ENCODE measurements around the gene SND1.

The SND1 gene

DNA sequence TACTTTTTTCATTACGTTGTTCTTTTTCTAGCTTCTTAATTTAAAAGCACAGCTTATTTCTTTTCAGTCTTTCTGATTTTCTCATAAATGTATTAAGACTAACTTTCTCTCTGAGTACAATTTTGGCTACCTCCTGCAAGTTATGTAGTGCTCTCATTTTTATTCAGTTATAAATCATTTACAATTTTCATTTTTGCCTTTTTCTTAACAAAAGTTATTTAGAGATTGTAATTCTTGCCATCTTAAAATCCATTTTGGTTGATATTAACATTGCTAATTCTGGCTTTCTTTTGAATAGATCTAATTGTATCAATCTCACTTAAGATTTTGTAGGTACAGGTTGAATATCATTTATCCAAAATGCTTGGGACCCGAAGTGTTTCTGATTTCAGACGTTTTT, 476.4 kb downstream of the SND1 start:
- H2BK15ac ChIP-seq (ENCODE audit: low read depth, poor library complexity, severe bottlenecking): no peak overlapping the region

GRCh38 chr7:128129224-128129864, 477.4 kb downstream of the SND1 start:
- H3K18ac ChIP-seq (ENCODE audit: low read depth in 1 of 2, low read length in 2 of 2): no peak overlapping the region
- no peak overlapping the region for H2AFZ ChIP-seq (ENCODE audit: low read depth, low read length)
- no peak overlapping the region for H3K14ac ChIP-seq (ENCODE audit: low read length in 2 of 2)
- H3K4me1 ChIP-seq (ENCODE audit: control insufficient read depth, insufficient read depth, low read depth, low read length): no peaks in the 10 kb centered on the region
- H3K27me3 ChIP-seq (ENCODE audit: control insufficient read depth in 1 of 2, insufficient read depth in 1 of 2, low read length in 2 of 2): peaks cover 41 to 68% of the 10 kb centered on the region in 2 experiments
- WGBS: 87% methylated on average over 9 of the region's 12 CpGs
- no peak overlapping the region for H3K27ac ChIP-seq (ENCODE audit: low read length, poor library complexity, severe bottlenecking)
- no peak overlapping the region for H4K8ac ChIP-seq (ENCODE audit: low read length)
- H3K4me2 ChIP-seq (ENCODE audit: low read length, poor library complexity, severe bottlenecking): no peak overlapping the region
- no peak overlapping the region for H2BK15ac ChIP-seq (ENCODE audit: low read depth, poor library complexity, severe bottlenecking)
- H3K36me3 ChIP-seq (ENCODE audit: control insufficient read depth in 1 of 2, insufficient read depth in 2 of 2, low read depth in 1 of 2, low read length in 2 of 2): no peaks in the 10 kb centered on the region
- no peak overlapping the region for H3K9ac ChIP-seq (ENCODE audit: low read length)
- no peak overlapping the region for H2AK5ac ChIP-seq (ENCODE audit: low read length, severe bottlenecking)
- H4K91ac ChIP-seq (ENCODE audit: low read length): no peak overlapping the region
- peaks cover 4% of the 10 kb centered on the region for H3K9me3 ChIP-seq (ENCODE audit: control insufficient read depth, low read length)
- no peak overlapping the region for H2BK5ac ChIP-seq (ENCODE audit: low read depth, low read length, poor library complexity, severe bottlenecking)
- H3K4me3 ChIP-seq (ENCODE audit: insufficient read depth in 1 of 2, low read depth in 1 of 2, low read length in 2 of 2): no peak overlapping the region
- no peak for DNase-seq
- H3K79me1 ChIP-seq (replicated peaks; ENCODE audit: low read length, poor library complexity, severe bottlenecking): no peaks in the 10 kb centered on the region
- H3K4ac ChIP-seq (ENCODE audit: low read depth in 1 of 2, low read length in 2 of 2): no peak overlapping the region
- no peak overlapping the region for H3K23ac ChIP-seq (ENCODE audit: low read length in 2 of 2)
- H2BK120ac ChIP-seq (ENCODE audit: low read depth, low read length): no peak overlapping the region
- H2BK12ac ChIP-seq (ENCODE audit: low read length in 2 of 2): no peak overlapping the region

More for the DNA sequence above, 476.4 kb downstream of the SND1 start:
- Histone ChIP-seq H4K8ac (ENCODE audit: low read length) (no peak overlapping the region), H3K23ac (ENCODE audit: low read length in 2 of 2) (no peak overlapping the region), H3K18ac (ENCODE audit: low read depth in 1 of 2, low read length in 2 of 2) (no peak overlapping the region), H2AFZ (ENCODE audit: low read depth, low read length) (no peak overlapping the region), H3K27me3 (ENCODE audit: control insufficient read depth in 1 of 2, insufficient read depth in 1 of 2, low read length in 2 of 2) (peaks cover 42 to 67% of the 10 kb centered on the region in 2 experiments), H3K4me1 (ENCODE audit: control insufficient read depth, insufficient read depth, low read depth, low read length) (no peaks in the 10 kb centered on the region), H3K14ac (ENCODE audit: low read length in 2 of 2) (no peak overlapping the region), H3K79me1 (replicated peaks; ENCODE audit: low read length, poor library complexity, severe bottlenecking) (no peaks in the 10 kb centered on the region), H3K27ac (ENCODE audit: low read length, poor library complexity, severe bottlenecking) (no peak overlapping the region), H2BK120ac (ENCODE audit: low read depth, low read length) (no peak overlapping the region), H2BK12ac (ENCODE audit: low read length in 2 of 2) (no peak overlapping the region), H4K91ac (ENCODE audit: low read length) (no peak overlapping the region), H2AK5ac (ENCODE audit: low read length, severe bottlenecking) (no peak overlapping the region), H3K36me3 (ENCODE audit: control insufficient read depth in 1 of 2, insufficient read depth in 2 of 2, low read depth in 1 of 2, low read length in 2 of 2) (no peaks in the 10 kb centered on the region), H3K9ac (ENCODE audit: low read length) (no peak overlapping the region), H3K4me2 (ENCODE audit: low read length, poor library complexity, severe bottlenecking) (no peak overlapping the region), H3K4me3 (ENCODE audit: insufficient read depth in 1 of 2, low read depth in 1 of 2, low read length in 2 of 2) (no peak overlapping the region), H3K9me3 (ENCODE audit: control insufficient read depth, low read length) (peaks cover 4% of the 10 kb centered on the region), H3K4ac (ENCODE audit: low read depth in 1 of 2, low read length in 2 of 2) (no peak overlapping the region), H2BK5ac (ENCODE audit: low read depth, low read length, poor library complexity, severe bottlenecking) (no peak overlapping the region)
- WGBS: 89% methylated on average over 1 of the region's 3 CpGs
- DNase-seq: no peak

DNA sequence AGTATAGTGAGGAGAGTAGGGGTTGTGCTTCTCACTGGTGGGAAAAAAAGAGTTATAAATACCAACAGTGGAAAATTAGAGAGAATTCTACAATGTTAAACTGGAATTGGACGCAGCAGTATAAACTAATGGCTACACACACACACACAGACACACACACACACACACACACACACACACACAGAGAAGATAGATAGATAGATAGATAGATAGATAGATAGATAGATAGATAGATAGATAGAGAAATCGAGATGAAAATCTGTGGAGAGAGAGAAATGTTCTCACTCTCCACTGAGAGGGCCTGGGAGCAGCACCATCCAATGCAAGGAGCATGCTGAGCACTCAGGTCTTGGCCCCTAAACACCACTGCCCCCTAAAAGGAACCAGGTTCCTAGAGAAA, 479.1 kb downstream of the SND1 start:
- Histone ChIP-seq H3K18ac (ENCODE audit: low read depth in 1 of 2, low read length in 2 of 2) (no peak overlapping the region), H3K4me1 (ENCODE audit: control insufficient read depth, insufficient read depth, low read depth, low read length) (peaks cover 9% of the 10 kb centered on the region), H4K8ac (ENCODE audit: low read length) (no peak overlapping the region), H3K9me3 (ENCODE audit: control insufficient read depth, low read length) (peaks cover 4% of the 10 kb centered on the region), H3K9ac (ENCODE audit: low read length) (no peak overlapping the region), H3K27me3 (ENCODE audit: control insufficient read depth in 1 of 2, insufficient read depth in 1 of 2, low read length in 2 of 2) (peaks cover 56 to 78% of the 10 kb centered on the region in 2 experiments), H3K4me3 (ENCODE audit: insufficient read depth in 1 of 2, low read depth in 1 of 2, low read length in 2 of 2) (no peak overlapping the region), H2BK15ac (ENCODE audit: low read depth, poor library complexity, severe bottlenecking) (no peak overlapping the region), H4K91ac (ENCODE audit: low read length) (no peak overlapping the region), H2BK5ac (ENCODE audit: low read depth, low read length, poor library complexity, severe bottlenecking) (no peak overlapping the region), H3K4ac (ENCODE audit: low read depth in 1 of 2, low read length in 2 of 2) (no peak overlapping the region), H2BK120ac (ENCODE audit: low read depth, low read length) (no peak overlapping the region), H3K4me2 (ENCODE audit: low read length, poor library complexity, severe bottlenecking) (no peak overlapping the region), H2AK5ac (ENCODE audit: low read length, severe bottlenecking) (no peak overlapping the region), H3K23ac (ENCODE audit: low read length in 2 of 2) (no peak overlapping the region), H3K27ac (ENCODE audit: low read length, poor library complexity, severe bottlenecking) (no peak overlapping the region), H3K36me3 (ENCODE audit: control insufficient read depth in 1 of 2, insufficient read depth in 2 of 2, low read depth in 1 of 2, low read length in 2 of 2) (no peaks in the 10 kb centered on the region), H3K79me1 (replicated peaks; ENCODE audit: low read length, poor library complexity, severe bottlenecking) (no peaks in the 10 kb centered on the region), H2BK12ac (ENCODE audit: low read length in 2 of 2) (no peak overlapping the region), H3K14ac (ENCODE audit: low read length in 2 of 2) (no peak overlapping the region), H2AFZ (ENCODE audit: low read depth, low read length) (no peak overlapping the region)
- no peak for DNase-seq
- WGBS: 30% methylated on average over 1 of the region's 2 CpGs

DNA sequence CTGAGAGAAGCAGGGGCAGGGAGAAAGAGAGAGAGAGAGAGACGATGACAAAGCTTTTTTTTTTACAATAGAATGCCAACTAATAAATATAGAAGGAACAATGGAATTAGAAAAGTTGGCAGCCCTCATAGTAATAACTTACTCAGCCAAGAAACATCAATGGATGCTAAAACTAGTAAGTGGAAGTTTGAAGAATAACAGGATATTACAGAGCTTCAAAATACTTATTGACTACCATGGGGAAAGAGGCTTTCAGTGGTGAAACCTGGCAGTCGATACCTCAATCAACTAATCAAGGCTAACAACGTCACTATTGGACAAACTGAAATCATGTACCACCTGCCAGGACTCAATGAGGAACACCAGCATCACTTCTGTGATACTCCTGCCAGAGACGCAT, 479.7 kb downstream of the SND1 start:
- Histone ChIP-seq H3K4me1 (ENCODE audit: control insufficient read depth, insufficient read depth, low read depth, low read length) (peaks cover 13% of the 10 kb centered on the region), H3K79me1 (replicated peaks; ENCODE audit: low read length, poor library complexity, severe bottlenecking) (no peaks in the 10 kb centered on the region), H3K18ac (ENCODE audit: low read depth in 1 of 2, low read length in 2 of 2) (no peak overlapping the region), H3K36me3 (ENCODE audit: control insufficient read depth in 1 of 2, insufficient read depth in 2 of 2, low read depth in 1 of 2, low read length in 2 of 2) (no peaks in the 10 kb centered on the region), H2BK120ac (ENCODE audit: low read depth, low read length) (no peak overlapping the region), H3K9ac (ENCODE audit: low read length) (no peak overlapping the region), H4K8ac (ENCODE audit: low read length) (no peak overlapping the region), H2BK5ac (ENCODE audit: low read depth, low read length, poor library complexity, severe bottlenecking) (no peak overlapping the region), H2BK12ac (ENCODE audit: low read length in 2 of 2) (no peak overlapping the region), H3K9me3 (ENCODE audit: control insufficient read depth, low read length) (peaks cover 4% of the 10 kb centered on the region), H3K4me3 (ENCODE audit: insufficient read depth in 1 of 2, low read depth in 1 of 2, low read length in 2 of 2) (no peak overlapping the region), H3K14ac (ENCODE audit: low read length in 2 of 2) (no peak overlapping the region), H3K27me3 (ENCODE audit: control insufficient read depth in 1 of 2, insufficient read depth in 1 of 2, low read length in 2 of 2) (peaks cover 61 to 80% of the 10 kb centered on the region in 2 experiments), H4K91ac (ENCODE audit: low read length) (no peak overlapping the region), H2AFZ (ENCODE audit: low read depth, low read length) (no peak overlapping the region), H3K27ac (ENCODE audit: low read length, poor library complexity, severe bottlenecking) (no peak overlapping the region), H2BK15ac (ENCODE audit: low read depth, poor library complexity, severe bottlenecking) (no peak overlapping the region), H3K4me2 (ENCODE audit: low read length, poor library complexity, severe bottlenecking) (no peak overlapping the region), H2AK5ac (ENCODE audit: low read length, severe bottlenecking) (no peak overlapping the region), H3K4ac (ENCODE audit: low read depth in 1 of 2, low read length in 2 of 2) (no peak overlapping the region), H3K23ac (ENCODE audit: low read length in 2 of 2) (no peak overlapping the region)
- 87% methylated on average over 3 of the region's 4 CpGs for WGBS
- DNase-seq: no peak
